ENCODE results near the gene LY6G6C. TPM values are rescaled to one million over a fixed set of nuclear protein-coding genes. Genes with fewer than 3 reads are reported as not detected.

Gene LY6G6C
- total RNA-seq, 1 experiment from 2014 or later = not detected

- Mint-ChIP-seq H3K4me3 (no peak overlapping the region), H3K27me3 (ENCODE audit: low read depth) (no peaks in the 10 kb centered on the region)
Measured at GRCh38 chr6:31744422-31744821, 22.9 kb upstream of the LY6G6C start.

More at GRCh38 chr6:31744422-31744821, 22.9 kb upstream of the LY6G6C start:
- H3T11ph ChIP-seq (ENCODE audit: low read length) = no peak overlapping the region
- no peak overlapping the region for H4K8ac ChIP-seq (replicated peaks; ENCODE audit: insufficient read length, low read depth, low read length)
- no peak for DNase-seq
- no peak overlapping the region for H2AFZ ChIP-seq (ENCODE audit: low read length)
- Mint-ChIP-seq H3K9me3 (no peaks in the 10 kb centered on the region), H3K27ac (peak overlapping the region; percentile 31 to 50 (median 48); a peak in 6 of 7 replicates), H3K36me3 (ENCODE audit: insufficient read depth in 1 of 3, low read depth in 3 of 3) (peaks cover 18 to 53% (median 32%) of the 10 kb centered on the region in 3 experiments), H3K4me1 (peaks cover 13 to 28% of the 10 kb centered on the region in 2 experiments)
- no peak overlapping the region for H2BK5ac ChIP-seq (ENCODE audit: insufficient read length, low read length)
- no peak overlapping the region for H2BK20ac ChIP-seq (ENCODE audit: low read depth, low read length, poor library complexity, severe bottlenecking)
- no CpG with 5 or more reads among the region's 1 CpG for WGBS (ENCODE audit: extremely low coverage, insufficient read length, low lambda C conversion rate)
- no peak overlapping the region for H2BK15ac ChIP-seq (ENCODE audit: low read depth, low read length)
- H3K23me2 ChIP-seq (ENCODE audit: insufficient read length, low read depth, low read length, poor library complexity, severe bottlenecking) = peaks cover 7% of the 10 kb centered on the region
- H3K23ac ChIP-seq (ENCODE audit: insufficient read length, low read depth, low read length) = no peak overlapping the region
- no peak overlapping the region for H3K9ac ChIP-seq (ENCODE audit: extremely low read depth, insufficient read length, low read length)
- H3K4me1 ChIP-seq (ENCODE audit: insufficient read depth, low read length) = no peaks in the 10 kb centered on the region
- no peak overlapping the region for H3K27ac ChIP-seq (ENCODE audit: insufficient read length, low read depth, low read length)
- TF ChIP-seq CTCF (conservative IDR thresholded peaks at IDR 0.05) = no peak
- no peak overlapping the region for H4K91ac ChIP-seq (ENCODE audit: insufficient read length, low read depth, low read length)
- no peak overlapping the region for H3K14ac ChIP-seq (ENCODE audit: insufficient read depth, low read length)
- no peak overlapping the region for H3K56ac ChIP-seq (ENCODE audit: insufficient read length, low read depth, low read length)
- H3K18ac ChIP-seq (ENCODE audit: insufficient read length, low read depth, low read length) = no peak overlapping the region
- H3K27me3 ChIP-seq (ENCODE audit: insufficient read depth, low read length) = no peaks in the 10 kb centered on the region
- H2AK5ac ChIP-seq (ENCODE audit: insufficient read length, low read length) = no peak overlapping the region
- no peaks in the 10 kb centered on the region for H3K79me1 ChIP-seq (ENCODE audit: insufficient read depth, low read depth, low read length, poor library complexity, severe bottlenecking)
- no peaks in the 10 kb centered on the region for H3K9me3 ChIP-seq (ENCODE audit: control insufficient read depth, low read depth, low read length)
- H4K20me1 ChIP-seq (ENCODE audit: control insufficient read depth, insufficient read depth, insufficient read length) = no peaks in the 10 kb centered on the region
- H3K4ac ChIP-seq (ENCODE audit: low read depth, low read length) = no peak overlapping the region
- H2BK120ac ChIP-seq (ENCODE audit: low read depth, low read length, poor library complexity, severe bottlenecking) = no peak overlapping the region
- H2BK12ac ChIP-seq (ENCODE audit: insufficient read length, low read depth, low read length) = no peak overlapping the region
- H4K5ac ChIP-seq (ENCODE audit: insufficient read length, low read depth, low read length) = no peak overlapping the region
- no peaks in the 10 kb centered on the region for H3K79me2 ChIP-seq (ENCODE audit: insufficient read depth, low read length)
- no peak overlapping the region for H3K4me2 ChIP-seq (ENCODE audit: insufficient read depth, insufficient read length, low read length)

All from H9 (cell line).